A549 (cell line): ENCODE measurements around the gene SNAP25.

Source experiments
- CEBPB ChIP-seq, 2 experiments: fragments of >200 bp in 1 of 2; sonication (Bioruptor Twin) in 1 of 2; formaldehyde crosslinking in 1 of 2; IDR thresholded peaks; 2 replicates each; pipeline ENCODE4 v1.6.1; 2012 to 2016
- SREBF2 ChIP-seq: fragments of 450-650 bp; IDR thresholded peaks from 2 replicates; pipeline ENCODE4 v1.6.1; 2014; ENCODE audit warnings: mild to moderate bottlenecking, moderate library complexity

DNA sequence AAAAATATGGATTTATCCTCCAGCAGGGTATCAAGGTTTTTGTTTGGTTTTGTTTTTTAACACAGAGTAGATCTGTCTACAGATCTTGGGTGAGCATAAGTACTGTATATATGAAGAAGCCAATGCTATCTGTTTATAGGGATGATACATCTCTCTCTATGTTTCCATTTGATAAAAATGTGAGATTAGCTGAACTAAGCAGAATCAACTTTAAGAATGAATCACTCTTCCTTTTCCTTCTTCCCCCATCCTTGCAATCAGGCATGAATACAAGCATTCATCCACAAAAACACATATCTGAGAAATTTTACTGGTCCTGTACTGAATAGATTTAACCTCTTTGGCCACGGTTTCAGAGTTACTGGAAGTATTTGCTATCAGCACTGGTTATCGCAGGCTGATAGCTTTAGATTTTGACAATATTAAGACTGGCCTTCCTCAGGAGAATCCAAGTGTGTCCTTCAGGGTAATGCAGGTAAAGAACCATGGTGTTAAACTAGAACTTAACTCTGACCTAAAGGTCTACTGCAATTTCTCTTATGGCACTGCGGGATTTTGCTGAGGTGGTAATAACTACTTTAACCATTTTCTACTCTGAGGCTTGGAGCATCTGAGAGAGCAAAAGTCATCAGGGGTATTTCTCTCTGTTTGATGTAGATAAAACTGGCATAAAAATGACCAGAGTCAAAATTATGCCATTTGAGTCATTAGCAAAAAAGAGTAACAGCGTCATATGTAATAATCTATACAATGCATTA, 1.5 kb downstream of the SNAP25 start:
- no peak for TF ChIP-seq CEBPB (IDR thresholded peaks at IDR 0.05)
- no peak for TF ChIP-seq SREBF2
